DOHH2 (cell line): Measurements from ENCODE around the gene TNFAIP8L3.

Experiments
- EZH2phosphoT487 ChIP-seq: fragments of 200-600 bp; sonication (generic); IDR thresholded peaks from 2 replicates; pipeline ENCODE4 v1.6.1; 2017; ENCODE audit warnings: borderline replicate concordance, mild to moderate bottlenecking, antibody characterized with exemption, low read length, moderate library complexity, mixed read lengths
- TF ChIP-seq, protein P1 (sequence below): fragments of 200-600 bp; sonication (generic); IDR thresholded peaks from one replicate; pipeline ENCODE4 v1.5.1; 2014; ENCODE audit warnings: antibody characterized with exemption, mild to moderate bottlenecking, low read depth, low read length; ENCODE audit not compliant: poor library complexity, severe bottlenecking

- TF ChIP-seq, protein P1, sequence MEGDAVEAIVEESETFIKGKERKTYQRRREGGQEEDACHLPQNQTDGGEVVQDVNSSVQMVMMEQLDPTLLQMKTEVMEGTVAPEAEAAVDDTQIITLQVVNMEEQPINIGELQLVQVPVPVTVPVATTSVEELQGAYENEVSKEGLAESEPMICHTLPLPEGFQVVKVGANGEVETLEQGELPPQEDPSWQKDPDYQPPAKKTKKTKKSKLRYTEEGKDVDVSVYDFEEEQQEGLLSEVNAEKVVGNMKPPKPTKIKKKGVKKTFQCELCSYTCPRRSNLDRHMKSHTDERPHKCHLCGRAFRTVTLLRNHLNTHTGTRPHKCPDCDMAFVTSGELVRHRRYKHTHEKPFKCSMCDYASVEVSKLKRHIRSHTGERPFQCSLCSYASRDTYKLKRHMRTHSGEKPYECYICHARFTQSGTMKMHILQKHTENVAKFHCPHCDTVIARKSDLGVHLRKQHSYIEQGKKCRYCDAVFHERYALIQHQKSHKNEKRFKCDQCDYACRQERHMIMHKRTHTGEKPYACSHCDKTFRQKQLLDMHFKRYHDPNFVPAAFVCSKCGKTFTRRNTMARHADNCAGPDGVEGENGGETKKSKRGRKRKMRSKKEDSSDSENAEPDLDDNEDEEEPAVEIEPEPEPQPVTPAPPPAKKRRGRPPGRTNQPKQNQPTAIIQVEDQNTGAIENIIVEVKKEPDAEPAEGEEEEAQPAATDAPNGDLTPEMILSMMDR: no peak
- no peak for TF ChIP-seq EZH2phosphoT487
Measured at GRCh38 chr15:51083641-51084166, 11.0 kb downstream of the TNFAIP8L3 start.
